Natural killer cell (primary cell): Measurements from ENCODE around the gene WDR37. TPM values are rescaled to one million over a fixed set of nuclear protein-coding genes. Genes with fewer than 3 reads are reported as not detected.

ENCODE experiments used
- ATAC-seq, 3 donors: fragments of 150-1000 bp in 2 of 3; fragments of 200-7000 bp in 1 of 3; cut with Tn5 transposase; 1 replicate in 1 of 3; 2 replicates in 2 of 3; pipeline ENCODE4 v1.10.0; 2021; ENCODE audit warnings: mild to moderate bottlenecking in 2 of 3, moderate library complexity in 2 of 3
- DNase-seq, 2 donors: peaks; one replicate each; pipeline versions ENCODE4 v3.0.0 to v3.0.0-alpha.2; 2013 to 2021; ENCODE audit warnings: mixed read lengths in 1 of 2
- H3K27ac ChIP-seq: one replicate; pipeline ENCODE4 v1.5.1; 2013; ENCODE audit warnings: mild to moderate bottlenecking, low read length
- H3K27me3 ChIP-seq: one replicate; pipeline ENCODE4 v1.6.1; 2013; ENCODE audit warnings: low read length; ENCODE audit not compliant: control insufficient read depth, insufficient read depth
- H3K36me3 ChIP-seq: one replicate; pipeline ENCODE4 v1.6.1; 2013; ENCODE audit warnings: low read length; ENCODE audit not compliant: control insufficient read depth, insufficient read depth
- H3K4me1 ChIP-seq: one replicate; pipeline ENCODE4 v1.6.1; 2013; ENCODE audit warnings: low read length; ENCODE audit not compliant: control insufficient read depth, insufficient read depth
- H3K4me3 ChIP-seq: one replicate; pipeline ENCODE4 v1.5.1; 2013; ENCODE audit warnings: low read length
- H3K9me3 ChIP-seq: one replicate; pipeline ENCODE4 v1.6.1; 2013; ENCODE audit warnings: low read length; ENCODE audit not compliant: control insufficient read depth, insufficient read depth
- H3K27ac Mint-ChIP-seq, 2 donors: one replicate each; pipeline ENCODE4 v1.8.0; 2022; ENCODE audit warnings: mild to moderate bottlenecking in 2 of 2, mixed read lengths in 2 of 2, moderate library complexity in 1 of 2
- H3K27me3 Mint-ChIP-seq, 2 donors: one replicate each; pipeline ENCODE4 v1.8.0; 2022; ENCODE audit warnings: low read depth in 2 of 2, mixed read lengths in 2 of 2
- H3K36me3 Mint-ChIP-seq: one replicate; pipeline ENCODE4 v1.8.0; 2022; ENCODE audit warnings: mixed read lengths
- H3K4me1 Mint-ChIP-seq, 2 donors: one replicate each; pipeline ENCODE4 v1.8.0; 2022; ENCODE audit warnings: mixed read lengths in 2 of 2
- H3K4me3 Mint-ChIP-seq: one replicate; pipeline ENCODE4 v1.8.0; 2022; ENCODE audit warnings: mild to moderate bottlenecking, moderate library complexity, mixed read lengths
- H3K9me3 Mint-ChIP-seq, 2 donors: one replicate each; pipeline ENCODE4 v1.8.0; 2022; ENCODE audit warnings: mixed read lengths in 2 of 2
- CTCF ChIP-seq: fragments of 200-600 bp; IDR thresholded peaks from one replicate; pipeline ENCODE4 v1.8.0; 2022; ENCODE audit warnings: antibody characterized with exemption
- WGBS: methylation state at CpG from one replicate; pipeline ENCODE4 v1.1.7; 2013; ENCODE audit warnings: missing lambda C conversion rate; ENCODE audit not compliant: insufficient coverage; 5-methylcytosine and 5-hydroxymethylcytosine counted together
- intact Hi-C: fragments of 100-400 bp; cut with micrococcal nuclease; formaldehyde crosslinking; loops from one replicate; pipeline ENCODE4 v1.14.2; 2022
- total RNA-seq, 4 donors: library from RNA; stranded (reverse); fragments of 120-200 nt in 1 of 4; gene quantifications; one replicate each; pipeline versions ENCODE4 v1.2.3 to v1.2.4, GENCODE V29; 2013 to 2022

Gene WDR37
- total RNA-seq, 3 donors from 2014 or later (not counting 1 experiment from before 2014, with no cell fraction given) = 56.3 to 59.6 (median 57.6) TPM

- Histone ChIP-seq H3K36me3 (peaks cover 88% of the 10 kb centered on the region), H3K27ac (no peak overlapping the region), H3K4me1 (peaks cover 5% of the 10 kb centered on the region), H3K4me3 (no peak overlapping the region), H3K9me3 (no peaks in the 10 kb centered on the region), H3K27me3 (no peaks in the 10 kb centered on the region)
- intact Hi-C loops = no loop called here
- TF ChIP-seq CTCF = no peak
- ATAC-seq (peak in 2 of 3 donors; percentile 59 to 70), DNase-seq (no peak)
- WGBS = 61% methylated on average over 13 of the region's 13 CpGs
- no peaks in the 10 kb centered on the region for H3K27me3 Mint-ChIP-seq
- H3K27ac Mint-ChIP-seq = peak overlapping the region; percentile 35 to 88
- H3K4me1 Mint-ChIP-seq = peaks cover 22 to 34% of the 10 kb centered on the region in 2 donors
- H3K36me3 Mint-ChIP-seq = peaks cover 7% of the 10 kb centered on the region
- H3K9me3 Mint-ChIP-seq = no peaks in the 10 kb centered on the region
- H3K4me3 Mint-ChIP-seq = no peak overlapping the region
These were observed 30.6 kb downstream of the WDR37 start for GRCh38 chr10:1086787-1087186.

GRCh38 chr10:1089017-1089689 is 33.0 kb downstream of the WDR37 start:
- ATAC-seq (no peak), DNase-seq (no peak)
- Mint-ChIP-seq H3K4me3 (no peak overlapping the region), H3K9me3 (no peaks in the 10 kb centered on the region), H3K27ac (peak overlapping the region in 1 of 2 donors; percentile 21), H3K4me1 (peaks cover 22 to 34% of the 10 kb centered on the region in 2 donors), H3K36me3 (peaks cover 7% of the 10 kb centered on the region), H3K27me3 (no peaks in the 10 kb centered on the region)
- Histone ChIP-seq H3K4me1 (peaks cover 5% of the 10 kb centered on the region), H3K4me3 (no peak overlapping the region), H3K27ac (no peak overlapping the region), H3K27me3 (no peaks in the 10 kb centered on the region), H3K9me3 (no peaks in the 10 kb centered on the region), H3K36me3 (peaks cover 77% of the 10 kb centered on the region)
- intact Hi-C loops = no loop called here
- no peak for TF ChIP-seq CTCF
- WGBS = 87% methylated on average over 19 of the region's 19 CpGs

- ATAC-seq = no peak
- intact Hi-C loops = no loop called here
- no peaks in the 10 kb centered on the region for H3K9me3 Mint-ChIP-seq
- Histone ChIP-seq H3K4me3 (no peak overlapping the region), H3K36me3 (peaks cover 78% of the 10 kb centered on the region), H3K9me3 (no peaks in the 10 kb centered on the region), H3K27me3 (no peaks in the 10 kb centered on the region), H3K27ac (no peak overlapping the region), H3K4me1 (peaks cover 5% of the 10 kb centered on the region)
- peaks cover 22 to 34% of the 10 kb centered on the region in 2 donors for H3K4me1 Mint-ChIP-seq
- peak overlapping the region in 1 of 2 donors; percentile 37 for H3K27ac Mint-ChIP-seq
- H3K4me3 Mint-ChIP-seq = no peak overlapping the region
- 97% methylated on average over 14 of the region's 14 CpGs for WGBS
- H3K27me3 Mint-ChIP-seq = no peaks in the 10 kb centered on the region
- peaks cover 7% of the 10 kb centered on the region for H3K36me3 Mint-ChIP-seq
- DNase-seq = no peak
- no peak for TF ChIP-seq CTCF
These were observed 34.5 kb downstream of the WDR37 start for GRCh38 chr10:1090696-1091095.

GRCh38 chr10:1093696-1094095 is 37.5 kb downstream of the WDR37 start:
- no peaks in the 10 kb centered on the region for H3K9me3 Mint-ChIP-seq
- peaks cover 8% of the 10 kb centered on the region for H3K36me3 Mint-ChIP-seq
- peak overlapping the region in 1 of 2 donors; percentile 45 for H3K27ac Mint-ChIP-seq
- 96% methylated on average over 9 of the region's 9 CpGs for WGBS
- Histone ChIP-seq H3K9me3 (no peaks in the 10 kb centered on the region), H3K4me3 (no peak overlapping the region), H3K27me3 (no peaks in the 10 kb centered on the region), H3K36me3 (peaks cover 75% of the 10 kb centered on the region), H3K4me1 (no peaks in the 10 kb centered on the region), H3K27ac (no peak overlapping the region)
- DNase-seq (no peak), ATAC-seq (no peak)
- no peak for TF ChIP-seq CTCF
- H3K4me3 Mint-ChIP-seq = no peak overlapping the region
- no peaks in the 10 kb centered on the region for H3K27me3 Mint-ChIP-seq
- peaks cover 2 to 6% of the 10 kb centered on the region in 2 donors for H3K4me1 Mint-ChIP-seq
- intact Hi-C loops = no loop called here
